GM23248 (cell line): ENCODE measurements around the gene BAZ2B. TPM values are rescaled to one million over a fixed set of nuclear protein-coding genes. Genes with fewer than 3 reads are reported as not detected.

ENCODE experiments used
- DNase-seq: peaks from one replicate; pipeline ENCODE4 v3.0.0-alpha.2; 2015
- H2AFZ ChIP-seq: fragments of 200-600 bp; sonication (generic); 2 replicates; pipeline ENCODE4 v1.6.1; 2016; ENCODE audit warnings: antibody characterized with exemption
- H3F3A ChIP-seq: fragments of 200-600 bp; sonication (generic); 2 replicates; pipeline ENCODE4 v1.6.1; 2016; ENCODE audit warnings: mild to moderate bottlenecking, antibody characterized with exemption, mixed run types; ENCODE audit not compliant: insufficient read depth
- H3K27ac ChIP-seq: fragments of 200-600 bp; sonication (generic); 2 replicates; pipeline ENCODE4 v1.5.1; 2016; ENCODE audit warnings: mild to moderate bottlenecking
- H3K27me3 ChIP-seq: fragments of 200-600 bp; sonication (generic); replicated peaks from 2 replicates; pipeline ENCODE4 v1.6.1; 2016; ENCODE audit warnings: mild to moderate bottlenecking; ENCODE audit not compliant: insufficient read depth
- H3K36me3 ChIP-seq: fragments of 200-600 bp; sonication (generic); 2 replicates; pipeline ENCODE4 v1.6.1; 2016; ENCODE audit warnings: low read depth, mild to moderate bottlenecking
- H3K4me1 ChIP-seq: fragments of 200-600 bp; sonication (generic); 2 replicates; pipeline ENCODE4 v1.6.1; 2016; ENCODE audit warnings: mild to moderate bottlenecking; ENCODE audit not compliant: insufficient read depth
- H3K4me2 ChIP-seq: fragments of 200-600 bp; sonication (generic); one replicate; pipeline ENCODE4 v1.6.1; 2016; ENCODE audit warnings: mild to moderate bottlenecking; ENCODE audit not compliant: unreplicated experiment
- H3K4me3 ChIP-seq: fragments of 200-600 bp; sonication (generic); 2 replicates; pipeline ENCODE4 v1.5.1; 2016; ENCODE audit warnings: mild to moderate bottlenecking
- H3K79me2 ChIP-seq: fragments of 200-600 bp; sonication (generic); 2 replicates; pipeline ENCODE4 v1.6.1; 2016; ENCODE audit warnings: mild to moderate bottlenecking; ENCODE audit not compliant: insufficient read depth
- H3K9ac ChIP-seq: fragments of 200-600 bp; sonication (generic); 2 replicates; pipeline ENCODE4 v1.6.1; 2016; ENCODE audit warnings: mild to moderate bottlenecking
- H3K9me2 ChIP-seq: fragments of 200-600 bp; sonication (generic); 2 replicates; pipeline ENCODE4 v1.6.1; 2016; ENCODE audit warnings: mixed run types, mild to moderate bottlenecking, moderate library complexity; ENCODE audit not compliant: insufficient read depth
- H3K9me3 ChIP-seq: fragments of 200-600 bp; sonication (generic); one replicate; pipeline ENCODE4 v1.6.1; 2017; ENCODE audit warnings: low read depth
- H4K20me1 ChIP-seq: fragments of 200-600 bp; sonication (generic); 2 replicates; pipeline ENCODE4 v1.6.0; 2016; ENCODE audit not compliant: insufficient read depth
- EZH2 ChIP-seq: fragments of 200-600 bp; sonication (generic); IDR thresholded peaks from 2 replicates; pipeline ENCODE4 v1.6.1; 2018; ENCODE audit warnings: antibody characterized with exemption, mild to moderate bottlenecking; ENCODE audit not compliant: insufficient read depth, poor library complexity, severe bottlenecking
- EZH2phosphoT487 ChIP-seq: fragments of 200-600 bp; sonication (generic); IDR thresholded peaks from 2 replicates; pipeline ENCODE4 v1.6.1; 2018; ENCODE audit warnings: antibody characterized with exemption, moderate library complexity, mild to moderate bottlenecking, low read depth; ENCODE audit not compliant: insufficient read depth
- WGBS, 2 experiments: methylation state at CpG; one replicate each; pipeline ENCODE4 v1.1.6; 2015 to 2017; ENCODE audit warnings: low lambda C conversion rate in 2 of 2, low coverage in 1 of 2; ENCODE audit errors: missing lambda C conversion rate in 2 of 2; 5-methylcytosine and 5-hydroxymethylcytosine counted together
- in situ Hi-C: fragments of 300-500 bp; cut with MboI; formaldehyde crosslinking; loops from 2 replicates; pipeline ENCODE4 v1.15.0; 2020
- polyA plus RNA-seq: library from polyadenylated mRNA; unstranded; fragments of >200 nt; fragmentation: Nextera tagmentation; extraction: Ambion mirVana; gene quantifications from 2 replicates; pipeline ENCODE4 v1.2.1, GENCODE V29; 2016
- total RNA-seq: library from RNA; depleted of rRNA; stranded (reverse); fragments of >200 nt; shearing (Covaris generic); gene quantifications from 2 replicates; pipeline ENCODE4 v1.2.3, GENCODE V29; 2014

The BAZ2B gene
- total and polyA plus RNA-seq, 2 experiments from 2014 or later, result 17.0 to 20.5 TPM

- WGBS, 2 experiments, result 47 to 52% methylated on average over 1 of the region's 1 CpG
- Histone ChIP-seq H3K79me2 (no peaks in the 10 kb centered on the region), H3F3A (no peaks in the 10 kb centered on the region), H3K9ac (no peak overlapping the region), H3K4me3 (no peak overlapping the region), H3K9me3 (no peaks in the 10 kb centered on the region), H3K4me1 (no peaks in the 10 kb centered on the region), H4K20me1 (no peaks in the 10 kb centered on the region), H3K4me2 (no peak overlapping the region), H3K36me3 (no peaks in the 10 kb centered on the region), H3K9me2 (no peaks in the 10 kb centered on the region), H3K27ac (no peak overlapping the region), H2AFZ (no peak overlapping the region), H3K27me3 (no peaks in the 10 kb centered on the region)
- TF ChIP-seq EZH2 (no peak), EZH2phosphoT487 (no peak)
- in situ Hi-C loops, result no loop called here
- DNase-seq, result no peak
These were observed 35.5 kb upstream of the BAZ2B start for GRCh38 chr2:159651884-159652283.

- no peak for DNase-seq
- H4K20me1 ChIP-seq, result no peaks in the 10 kb centered on the region
- H3K9ac ChIP-seq, result no peak overlapping the region
- H3K4me2 ChIP-seq, result no peak overlapping the region
- no peaks in the 10 kb centered on the region for H3K4me1 ChIP-seq
- no peaks in the 10 kb centered on the region for H3K36me3 ChIP-seq
- no peaks in the 10 kb centered on the region for H3K79me2 ChIP-seq
- no peak overlapping the region for H3K27ac ChIP-seq
- in situ Hi-C loops, result no loop called here
- TF ChIP-seq EZH2, result no peak
- TF ChIP-seq EZH2phosphoT487, result no peak
- no peaks in the 10 kb centered on the region for H3K27me3 ChIP-seq
- H3K4me3 ChIP-seq, result no peak overlapping the region
- no peaks in the 10 kb centered on the region for H3K9me2 ChIP-seq
- no peaks in the 10 kb centered on the region for H3K9me3 ChIP-seq
- no peak overlapping the region for H2AFZ ChIP-seq
- no peaks in the 10 kb centered on the region for H3F3A ChIP-seq
These were observed 34.2 kb upstream of the BAZ2B start for GRCh38 chr2:159650574-159650973.

GRCh38 chr2:159648643-159649042 lies 32.3 kb upstream of the BAZ2B start:
- no peaks in the 10 kb centered on the region for H3K27me3 ChIP-seq
- no peak overlapping the region for H2AFZ ChIP-seq
- no peaks in the 10 kb centered on the region for H3K79me2 ChIP-seq
- no peaks in the 10 kb centered on the region for H3K9me3 ChIP-seq
- H3K4me3 ChIP-seq, result no peak overlapping the region
- no peak for DNase-seq
- in situ Hi-C loops, result no loop called here
- H3K4me2 ChIP-seq, result no peak overlapping the region
- no peak overlapping the region for H3K27ac ChIP-seq
- H3F3A ChIP-seq, result no peaks in the 10 kb centered on the region
- 69 to 70% methylated on average over 2 of the region's 2 CpGs for WGBS, 2 experiments
- no peaks in the 10 kb centered on the region for H3K4me1 ChIP-seq
- H3K9me2 ChIP-seq, result no peaks in the 10 kb centered on the region
- H3K9ac ChIP-seq, result no peak overlapping the region
- no peaks in the 10 kb centered on the region for H4K20me1 ChIP-seq
- H3K36me3 ChIP-seq, result no peaks in the 10 kb centered on the region
- no peak for TF ChIP-seq EZH2
- TF ChIP-seq EZH2phosphoT487, result no peak

- Histone ChIP-seq H3K27me3 (no peaks in the 10 kb centered on the region), H3K79me2 (no peaks in the 10 kb centered on the region), H3K9me2 (no peaks in the 10 kb centered on the region), H3F3A (no peaks in the 10 kb centered on the region), H3K9me3 (no peaks in the 10 kb centered on the region), H3K27ac (no peak overlapping the region), H3K36me3 (no peaks in the 10 kb centered on the region), H3K4me1 (no peaks in the 10 kb centered on the region), H4K20me1 (no peaks in the 10 kb centered on the region), H2AFZ (no peak overlapping the region), H3K4me3 (no peak overlapping the region), H3K4me2 (no peak overlapping the region), H3K9ac (no peak overlapping the region)
- WGBS, 2 experiments, result 50 to 53% methylated on average over 2 of the region's 2 CpGs
- in situ Hi-C loops, result no loop called here
- DNase-seq, result no peak
- no peak for TF ChIP-seq EZH2
- no peak for TF ChIP-seq EZH2phosphoT487
These were observed 31.3 kb upstream of the BAZ2B start for GRCh38 chr2:159647667-159648066.

- Histone ChIP-seq H3K4me3 (no peak overlapping the region), H2AFZ (no peak overlapping the region), H3K9me2 (no peaks in the 10 kb centered on the region), H4K20me1 (no peaks in the 10 kb centered on the region), H3F3A (peaks cover 23% of the 10 kb centered on the region), H3K36me3 (no peaks in the 10 kb centered on the region), H3K4me2 (no peak overlapping the region), H3K27me3 (no peaks in the 10 kb centered on the region), H3K79me2 (no peaks in the 10 kb centered on the region), H3K4me1 (peaks cover 18% of the 10 kb centered on the region), H3K9ac (no peak overlapping the region), H3K9me3 (no peaks in the 10 kb centered on the region), H3K27ac (no peak overlapping the region)
- no peak for TF ChIP-seq EZH2phosphoT487
- no peak for TF ChIP-seq EZH2
- 91 to 93% methylated on average over 1 of the region's 1 CpG for WGBS, 2 experiments
- in situ Hi-C loops, result no loop called here
- DNase-seq, result no peak
These were observed 23.8 kb upstream of the BAZ2B start for GRCh38 chr2:159640176-159640575.
